RPMI8226 (cell line): Measurements from ENCODE around the gene GXYLT1.
"Not testable (repeated sequence)": the region's sequence is repeated elsewhere in the genome, so short reads cannot be mapped to it uniquely, and the experiment has no call there.

Experiments
- DNase-seq: peaks from one replicate; pipeline ENCODE4 v3.0.0-alpha.2; 2015

GXYLT1 gene

GRCh38 chr12:42143452-42144157 lies 1.1 kb downstream of the GXYLT1 start:
- peak; percentile 4 for DNase-seq

GRCh38 chr12:42141981-42142606 lies 2.6 kb downstream of the GXYLT1 start:
- DNase-seq, result peak; percentile 3

GRCh38 chr12:42140901-42141300 lies 3.8 kb downstream of the GXYLT1 start:
- DNase-seq, result no peak

GRCh38 chr12:42135259-42135814 lies 9.3 kb downstream of the GXYLT1 start:
- no peak for DNase-seq

GRCh38 chr12:42130672-42131402 lies 13.8 kb downstream of the GXYLT1 start:
- no peak for DNase-seq

- peak; percentile 45 for DNase-seq
Measured at GRCh38 chr12:42129595-42130204, 15.0 kb downstream of the GXYLT1 start.

GRCh38 chr12:42128888-42129287 lies 15.8 kb downstream of the GXYLT1 start:
- DNase-seq, result no peak

- DNase-seq, result no peak
Measured at GRCh38 chr12:42128327-42128726, 16.3 kb downstream of the GXYLT1 start.

- DNase-seq, result no peak
Measured at GRCh38 chr12:42126963-42127362, 17.7 kb downstream of the GXYLT1 start.

- DNase-seq, result no peak
Measured at GRCh38 chr12:42125388-42125767, 19.3 kb downstream of the GXYLT1 start.

- DNase-seq, result no peak
Measured at GRCh38 chr12:42124764-42125387, 19.8 kb downstream of the GXYLT1 start.

- no peak for DNase-seq
Measured at GRCh38 chr12:42119085-42119633, 25.5 kb downstream of the GXYLT1 start.

- no peak for DNase-seq
Measured at GRCh38 chr12:42118136-42118879, 26.4 kb downstream of the GXYLT1 start.

- no peak for DNase-seq
Measured at GRCh38 chr12:42109031-42109430, 35.6 kb downstream of the GXYLT1 start.

- DNase-seq, result not testable (repeated sequence)
Measured at GRCh38 chr12:42106791-42107190, 37.9 kb downstream of the GXYLT1 start.

- DNase-seq, result no peak
Measured at GRCh38 chr12:42104784-42105183, 39.9 kb downstream of the GXYLT1 start.

GRCh38 chr12:42104087-42104486 lies 40.6 kb downstream of the GXYLT1 start:
- DNase-seq, result no peak

GRCh38 chr12:42103155-42103554 lies 41.5 kb downstream of the GXYLT1 start:
- DNase-seq, result no peak

- no peak for DNase-seq
Measured at GRCh38 chr12:42102720-42103119, 42.0 kb downstream of the GXYLT1 start.

GRCh38 chr12:42099433-42099832 lies 45.2 kb downstream of the GXYLT1 start:
- DNase-seq, result no peak

- DNase-seq, result no peak
Measured at GRCh38 chr12:42097971-42098370, 46.7 kb downstream of the GXYLT1 start.

- DNase-seq, result no peak
Measured at GRCh38 chr12:42094277-42094676, 50.4 kb downstream of the GXYLT1 start.
